ENCODE data around the gene ERBB4.
"Not testable (repeated sequence)": the region's sequence is repeated elsewhere in the genome, so short reads cannot be mapped to it uniquely, and the experiment has no call there.

Gene ERBB4

DNA sequence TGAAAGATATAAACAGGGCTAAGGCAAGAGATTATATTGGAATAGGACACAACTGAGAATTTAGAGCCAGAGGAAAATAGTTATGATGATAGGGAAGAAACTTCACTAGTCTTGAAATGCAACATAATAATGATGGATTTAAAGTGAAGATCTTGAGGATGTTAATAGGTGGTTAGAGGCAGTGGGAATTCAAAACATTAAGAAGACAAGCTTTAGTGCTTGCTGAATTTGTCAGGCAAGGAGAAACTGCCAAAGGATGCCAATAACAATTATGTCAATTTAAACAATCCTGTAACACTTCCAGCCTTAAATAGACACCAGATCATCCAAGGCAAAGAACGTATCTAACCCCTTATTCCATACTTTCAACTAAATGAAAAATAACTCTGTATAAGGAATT is 330.1 kb downstream of the ERBB4 start:
- no peak for ATAC-seq
- DNase-seq (ENCODE audit: low spot score in 2 of 2): no peak
- no peaks in the 10 kb centered on the region for H3K4me1 Mint-ChIP-seq
- no peaks in the 10 kb centered on the region for H3K36me3 Mint-ChIP-seq
- H3K9me3 Mint-ChIP-seq: peaks cover 7% of the 10 kb centered on the region
- no peak overlapping the region for H3K4me3 Mint-ChIP-seq
- H3K27ac Mint-ChIP-seq: no peak overlapping the region

DNA sequence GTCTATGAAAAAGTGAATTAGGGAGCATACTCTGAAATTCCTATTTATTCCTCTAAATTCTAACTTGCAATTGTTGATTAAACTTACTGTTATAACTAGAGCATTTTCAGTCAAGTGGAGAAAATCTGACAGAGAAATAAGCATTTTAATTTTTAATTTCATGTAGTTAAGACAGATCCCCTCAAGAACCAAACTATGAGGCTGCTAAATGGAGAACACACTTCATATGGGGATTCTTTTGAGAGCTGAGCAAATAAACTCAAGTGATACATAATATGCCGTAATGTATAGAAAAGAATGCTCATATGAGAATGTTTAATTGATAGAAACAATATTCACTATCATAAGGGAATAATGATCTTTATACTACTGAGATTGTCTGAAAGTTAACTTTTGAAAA is 340.8 kb downstream of the ERBB4 start:
- Mint-ChIP-seq H3K36me3 (no peaks in the 10 kb centered on the region), H3K9me3 (peaks cover 4% of the 10 kb centered on the region), H3K4me1 (no peaks in the 10 kb centered on the region), H3K27ac (no peak overlapping the region), H3K4me3 (no peak overlapping the region)
- ATAC-seq (no peak), DNase-seq (ENCODE audit: low spot score in 2 of 2) (no peak)

DNA sequence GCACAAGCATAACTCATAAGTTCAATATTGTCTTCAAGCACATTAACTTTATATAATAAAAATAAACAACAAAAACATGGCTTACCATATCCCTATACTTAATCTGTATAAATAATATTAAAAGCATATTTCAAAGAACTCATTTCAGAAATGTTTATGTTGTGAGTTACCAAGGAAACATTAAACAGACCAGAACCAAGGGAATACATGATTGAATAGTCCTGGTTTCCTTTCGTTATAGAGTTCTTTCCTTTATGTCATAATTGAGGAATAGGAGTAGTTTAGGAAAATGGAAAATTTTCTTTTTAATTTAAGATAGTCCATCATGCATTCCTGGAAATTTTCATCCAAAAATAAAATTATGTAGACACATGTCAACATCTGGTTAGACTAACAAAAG is 343.0 kb downstream of the ERBB4 start:
- no peak for DNase-seq (ENCODE audit: low spot score in 2 of 2)
- Mint-ChIP-seq H3K4me3 (no peak overlapping the region), H3K4me1 (no peaks in the 10 kb centered on the region), H3K27ac (no peak overlapping the region), H3K36me3 (no peaks in the 10 kb centered on the region), H3K9me3 (peaks cover 4% of the 10 kb centered on the region)
- ATAC-seq: no peak

DNA sequence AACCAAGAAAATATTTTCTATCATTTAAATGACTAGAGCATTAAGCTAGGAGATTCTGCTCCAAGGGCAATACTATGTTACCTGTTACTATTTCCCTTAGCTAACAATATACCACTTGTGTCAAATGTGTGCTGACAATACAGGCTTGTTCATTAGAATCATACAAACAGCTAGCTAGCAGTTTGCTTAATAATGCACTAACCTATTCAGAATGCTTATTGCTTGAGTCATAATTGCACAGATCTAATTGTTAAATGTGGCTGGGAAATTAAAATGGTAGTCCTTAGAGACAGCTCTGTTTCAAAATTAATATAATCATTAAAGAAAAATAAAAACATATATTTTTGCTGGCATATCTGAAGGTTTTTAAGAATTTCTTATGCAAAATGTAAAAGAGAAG is 344.2 kb downstream of the ERBB4 start:
- H3K9me3 Mint-ChIP-seq: peaks cover 4% of the 10 kb centered on the region
- ATAC-seq (no peak), DNase-seq (ENCODE audit: low spot score in 2 of 2) (no peak)
- H3K36me3 Mint-ChIP-seq: no peaks in the 10 kb centered on the region
- H3K27ac Mint-ChIP-seq: no peak overlapping the region
- no peaks in the 10 kb centered on the region for H3K4me1 Mint-ChIP-seq
- no peak overlapping the region for H3K4me3 Mint-ChIP-seq

DNA sequence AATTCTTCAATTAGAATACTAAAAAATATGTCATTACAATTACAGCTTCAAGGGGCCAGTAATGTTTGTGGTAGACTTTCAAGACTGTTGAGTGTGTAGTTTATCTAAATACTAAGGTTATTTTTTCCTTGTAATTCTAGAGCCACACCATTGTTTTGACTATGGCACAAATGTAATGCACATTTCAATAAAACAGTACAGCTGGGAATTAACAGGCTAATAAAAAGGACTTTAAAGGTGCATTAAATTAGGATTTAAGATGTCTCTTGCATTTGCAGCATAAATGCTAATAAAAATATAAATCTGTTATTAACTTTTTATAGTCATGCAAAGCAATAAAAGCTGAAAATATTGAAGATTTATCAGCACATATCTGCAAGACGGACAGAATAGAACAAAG is 344.8 kb downstream of the ERBB4 start:
- ATAC-seq (no peak), DNase-seq (ENCODE audit: low spot score in 2 of 2) (no peak)
- Mint-ChIP-seq H3K4me3 (no peak overlapping the region), H3K36me3 (no peaks in the 10 kb centered on the region), H3K9me3 (peaks cover 7% of the 10 kb centered on the region), H3K4me1 (no peaks in the 10 kb centered on the region), H3K27ac (no peak overlapping the region)

DNA sequence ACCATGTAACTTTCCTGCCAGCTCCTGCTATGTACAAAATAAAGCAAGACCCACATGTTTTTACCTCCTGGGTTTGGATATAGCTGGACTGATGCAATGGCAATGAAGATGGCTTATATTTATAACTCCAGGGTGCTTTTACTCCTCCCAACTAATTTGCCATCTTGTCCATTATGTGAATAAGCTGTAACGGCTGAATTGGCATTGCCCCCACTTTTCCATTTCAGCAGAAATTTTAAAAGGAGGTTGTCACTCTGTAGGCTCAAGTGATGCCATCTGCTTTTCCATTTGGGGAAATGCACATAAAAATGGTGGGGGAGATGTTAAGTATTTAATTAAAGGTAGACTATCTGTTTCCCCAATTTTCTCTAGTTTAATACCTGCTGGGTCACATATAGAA is 345.5 kb downstream of the ERBB4 start:
- no peak overlapping the region for H3K4me3 Mint-ChIP-seq
- H3K27ac Mint-ChIP-seq: no peak overlapping the region
- no peaks in the 10 kb centered on the region for H3K4me1 Mint-ChIP-seq
- ATAC-seq (no peak), DNase-seq (ENCODE audit: low spot score in 2 of 2) (no peak)
- no peaks in the 10 kb centered on the region for H3K36me3 Mint-ChIP-seq
- peaks cover 14% of the 10 kb centered on the region for H3K9me3 Mint-ChIP-seq

DNA sequence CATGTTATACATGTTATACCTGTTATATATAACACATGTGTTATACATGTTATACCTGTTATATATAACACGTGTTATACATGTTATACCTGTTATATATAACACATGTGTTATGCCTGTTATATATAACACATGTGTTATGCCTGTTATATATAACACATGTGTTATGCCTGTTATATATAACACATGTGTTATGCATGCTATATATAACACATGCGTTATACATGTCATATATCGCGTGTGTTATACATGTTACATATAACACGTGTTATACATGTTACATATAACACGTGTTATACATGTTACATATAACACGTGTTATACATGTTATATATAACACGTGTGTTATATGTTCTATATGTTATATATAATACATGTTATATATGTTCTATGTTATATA is 347.2 kb downstream of the ERBB4 start:
- peaks cover 15% of the 10 kb centered on the region for H3K9me3 Mint-ChIP-seq
- not testable (repeated sequence) for H3K36me3 Mint-ChIP-seq; DNase-seq (ENCODE audit: low spot score in 2 of 2); H3K4me1 Mint-ChIP-seq; H3K27ac Mint-ChIP-seq; H3K4me3 Mint-ChIP-seq; ATAC-seq

DNA sequence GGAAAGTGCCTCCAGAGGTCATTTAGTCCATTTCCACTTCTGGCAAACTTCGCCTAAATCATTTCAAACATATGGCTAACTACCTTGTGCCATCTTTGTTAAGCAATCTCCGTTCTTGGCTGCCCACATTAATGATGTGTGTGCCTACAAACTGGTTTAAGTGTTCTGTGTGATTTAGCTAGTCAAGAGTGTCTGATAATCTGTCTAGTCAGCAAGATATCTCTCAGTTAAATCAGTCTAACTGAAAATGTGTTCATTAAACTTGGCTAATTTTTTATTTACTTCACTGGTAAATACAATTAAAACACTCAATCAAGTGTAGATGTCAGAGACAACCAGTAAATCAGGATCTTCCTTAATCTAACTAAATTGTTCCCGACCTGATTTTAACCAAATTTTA is 352.4 kb downstream of the ERBB4 start:
- no peak overlapping the region for H3K27ac Mint-ChIP-seq
- H3K9me3 Mint-ChIP-seq: peaks cover 12% of the 10 kb centered on the region
- ATAC-seq (no peak), DNase-seq (ENCODE audit: low spot score in 2 of 2) (no peak)
- no peak overlapping the region for H3K4me3 Mint-ChIP-seq
- H3K4me1 Mint-ChIP-seq: no peaks in the 10 kb centered on the region
- no peaks in the 10 kb centered on the region for H3K36me3 Mint-ChIP-seq

DNA sequence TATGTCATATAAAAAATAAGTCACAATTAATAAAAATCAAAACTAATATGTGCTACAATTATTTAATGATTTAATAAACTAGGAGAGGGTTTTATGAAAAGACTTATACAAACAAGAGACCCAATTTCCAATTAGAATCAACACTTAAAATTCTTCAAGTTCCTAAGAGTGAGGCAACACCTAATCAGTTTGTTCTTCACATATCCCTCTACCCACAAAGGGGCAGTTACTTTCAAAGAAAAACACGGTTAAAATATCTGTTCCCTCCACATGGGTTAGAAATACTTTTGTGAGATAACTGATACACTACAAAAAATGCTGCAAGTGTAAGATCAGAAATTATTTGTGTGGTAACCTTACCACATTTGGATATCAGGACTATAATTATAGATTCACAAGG is 357.0 kb downstream of the ERBB4 start:
- no peak overlapping the region for H3K4me3 Mint-ChIP-seq
- H3K27ac Mint-ChIP-seq: no peak overlapping the region
- H3K9me3 Mint-ChIP-seq: peaks cover 10% of the 10 kb centered on the region
- no peaks in the 10 kb centered on the region for H3K36me3 Mint-ChIP-seq
- ATAC-seq: no peak
- no peaks in the 10 kb centered on the region for H3K4me1 Mint-ChIP-seq
- no peak for DNase-seq (ENCODE audit: low spot score in 2 of 2)

DNA sequence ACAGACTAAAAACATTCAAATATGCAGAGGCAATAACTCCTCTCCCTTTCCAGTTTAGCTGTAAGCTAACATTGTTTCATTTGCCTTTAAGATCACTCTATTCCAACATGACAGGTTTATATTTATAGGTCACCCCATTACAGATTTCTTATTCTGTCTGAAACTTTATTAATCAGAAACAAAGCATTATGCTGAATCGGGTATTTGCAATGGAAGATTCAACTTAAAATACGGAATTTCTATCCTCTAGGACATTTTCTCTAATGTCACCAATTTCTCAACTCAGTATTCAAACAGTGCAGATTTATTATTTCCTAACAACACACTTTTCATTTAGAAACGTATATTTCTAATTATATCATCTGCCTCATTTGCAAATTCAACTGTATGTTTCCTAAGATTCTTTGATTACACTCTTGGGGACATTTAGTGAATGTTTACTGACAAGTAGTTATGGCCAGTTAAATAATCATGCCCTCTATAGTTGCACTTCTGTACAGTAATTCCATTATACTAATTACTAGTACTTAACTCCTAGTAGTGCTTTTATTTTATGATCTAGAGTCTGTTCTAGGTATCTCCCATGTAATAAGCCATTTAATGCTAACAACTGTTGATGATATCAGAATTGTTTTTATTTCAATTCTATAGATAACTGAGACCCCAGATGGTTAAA is 358.1 kb downstream of the ERBB4 start:
- no peak overlapping the region for H3K4me3 Mint-ChIP-seq
- DNase-seq (ENCODE audit: low spot score in 2 of 2) (no peak), ATAC-seq (no peak)
- H3K36me3 Mint-ChIP-seq: no peaks in the 10 kb centered on the region
- peaks cover 10% of the 10 kb centered on the region for H3K9me3 Mint-ChIP-seq
- no peaks in the 10 kb centered on the region for H3K4me1 Mint-ChIP-seq
- no peak overlapping the region for H3K27ac Mint-ChIP-seq

DNA sequence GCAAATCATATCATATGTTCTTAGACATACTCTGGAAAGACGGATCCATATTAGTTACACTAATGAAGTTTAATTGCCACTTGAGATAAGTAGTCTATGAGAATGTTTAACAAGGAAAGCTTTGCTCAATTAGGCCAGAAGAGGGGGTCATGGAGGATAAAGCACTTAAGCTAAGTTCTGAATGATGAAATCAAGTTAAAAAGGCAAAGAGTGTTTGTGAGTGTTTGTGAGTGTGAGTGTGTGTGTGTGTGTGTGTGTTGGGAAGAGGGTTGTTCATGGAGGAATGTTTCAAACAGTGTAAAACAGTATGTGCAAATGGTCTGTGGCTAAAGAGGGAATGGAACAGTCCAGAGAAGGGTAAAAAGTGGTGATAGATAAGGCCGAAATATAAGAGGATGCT is 360.9 kb downstream of the ERBB4 start:
- Mint-ChIP-seq H3K36me3 (no peaks in the 10 kb centered on the region), H3K9me3 (peaks cover 10% of the 10 kb centered on the region), H3K4me3 (no peak overlapping the region), H3K27ac (no peak overlapping the region), H3K4me1 (no peaks in the 10 kb centered on the region)
- no peak for DNase-seq (ENCODE audit: low spot score in 2 of 2)
- no peak for ATAC-seq

DNA sequence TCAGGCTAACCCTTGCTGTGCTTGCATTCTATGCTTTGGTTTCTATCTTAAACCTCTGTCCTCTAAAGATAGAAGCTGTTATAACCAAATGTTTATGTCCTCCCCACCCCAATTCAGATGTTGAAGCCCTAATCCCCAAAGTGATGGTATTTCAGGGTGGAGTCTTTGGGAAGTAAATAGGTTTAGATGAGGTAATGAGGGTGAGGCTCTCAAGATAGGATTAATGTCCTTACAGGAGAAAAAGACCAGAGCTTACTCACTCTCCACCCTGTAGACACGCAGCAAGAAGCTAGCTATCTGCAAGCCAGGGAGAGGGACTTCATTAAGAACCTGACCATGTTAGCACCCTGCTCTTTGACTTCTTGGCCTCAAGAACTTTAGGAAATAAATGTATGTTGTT is 362.5 kb downstream of the ERBB4 start:
- H3K4me3 Mint-ChIP-seq: no peak overlapping the region

DNA sequence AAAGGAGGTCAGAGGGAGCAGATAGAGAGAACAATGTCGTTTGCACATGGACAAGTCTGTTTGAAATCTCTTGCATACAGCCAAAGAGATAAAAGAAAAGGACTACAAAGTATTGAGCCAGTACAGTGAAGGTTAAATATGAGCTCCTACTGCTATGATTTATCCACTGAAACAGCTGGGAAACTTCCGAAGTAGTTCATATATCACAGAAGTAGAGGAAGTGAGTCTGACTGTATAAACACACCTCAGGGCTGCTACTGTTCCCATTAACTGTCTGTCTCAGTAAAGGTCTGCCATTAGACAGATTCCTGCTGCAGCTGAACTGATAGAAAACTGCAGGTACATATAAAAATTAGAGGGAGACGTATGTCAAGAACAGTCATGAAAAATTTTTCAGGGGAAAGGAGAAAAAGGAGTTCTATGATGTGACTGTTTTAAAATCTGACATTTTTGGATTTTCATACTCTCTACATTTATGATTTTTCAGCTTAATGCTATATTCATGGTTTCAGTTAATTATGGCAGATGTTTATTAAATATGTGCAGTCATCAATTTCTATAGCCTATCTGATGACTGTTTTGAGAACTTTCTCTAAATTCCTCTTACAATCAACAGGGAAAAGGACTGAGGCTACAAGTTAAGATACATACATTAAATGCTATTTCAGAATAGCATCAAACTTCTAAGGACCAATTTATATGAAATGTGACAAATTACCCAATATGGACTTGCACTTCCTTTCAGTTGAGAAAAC is 364.7 kb downstream of the ERBB4 start:
- Mint-ChIP-seq H3K27ac (no peak overlapping the region), H3K9me3 (peaks cover 14% of the 10 kb centered on the region), H3K4me1 (no peaks in the 10 kb centered on the region), H3K36me3 (no peaks in the 10 kb centered on the region), H3K4me3 (no peak overlapping the region)
- DNase-seq (ENCODE audit: low spot score in 2 of 2): no peak
- no peak for ATAC-seq

More for the DNA sequence above, 362.5 kb downstream of the ERBB4 start:
- Mint-ChIP-seq H3K9me3 (peaks cover 17% of the 10 kb centered on the region), H3K27ac (no peak overlapping the region), H3K4me1 (no peaks in the 10 kb centered on the region), H3K36me3 (no peaks in the 10 kb centered on the region)
- DNase-seq (ENCODE audit: low spot score in 2 of 2): no peak
- ATAC-seq: no peak

DNA sequence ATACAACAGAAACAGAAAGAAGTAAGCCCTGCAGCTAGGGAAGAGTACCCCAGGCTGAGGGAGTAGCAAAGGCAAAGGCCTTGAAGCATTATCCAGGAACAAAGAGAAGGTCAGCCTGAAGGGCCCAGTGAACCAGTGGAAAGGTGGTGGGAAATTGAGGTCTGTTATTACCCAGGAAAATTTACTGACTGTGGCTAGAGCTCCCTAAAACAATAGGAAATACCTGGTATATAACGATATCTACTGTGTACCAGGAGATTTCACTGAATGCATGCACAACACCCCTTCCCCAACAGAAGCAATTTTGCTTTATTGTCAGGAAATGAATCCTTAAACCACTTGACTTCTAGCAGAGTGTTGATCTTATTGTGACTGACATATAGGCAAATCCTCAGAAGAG is 365.3 kb downstream of the ERBB4 start:
- peaks cover 15% of the 10 kb centered on the region for H3K9me3 Mint-ChIP-seq
- no peak overlapping the region for H3K4me3 Mint-ChIP-seq
- no peak overlapping the region for H3K27ac Mint-ChIP-seq
- ATAC-seq (no peak), DNase-seq (ENCODE audit: low spot score in 2 of 2) (no peak)
- no peaks in the 10 kb centered on the region for H3K4me1 Mint-ChIP-seq
- H3K36me3 Mint-ChIP-seq: no peaks in the 10 kb centered on the region

DNA sequence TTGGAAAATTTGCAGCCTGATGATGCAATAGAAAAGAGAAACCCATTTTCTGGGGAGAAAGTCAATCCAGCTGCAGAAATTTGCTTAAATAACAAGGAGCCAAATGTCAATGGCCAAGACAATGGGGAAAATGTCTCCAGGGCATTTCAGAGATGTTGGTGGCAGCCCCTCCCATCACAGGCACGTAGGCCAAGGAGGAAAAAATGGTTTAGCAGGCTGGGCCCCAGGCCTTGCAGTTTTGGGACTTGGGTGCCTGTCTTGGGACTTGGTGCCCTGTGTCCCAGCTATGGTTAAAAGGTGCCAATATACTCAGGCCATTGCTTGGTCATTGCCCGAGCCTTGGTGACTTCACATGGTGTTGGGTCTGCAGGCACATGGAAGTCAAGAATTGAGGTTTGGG is 368.2 kb downstream of the ERBB4 start:
- DNase-seq (ENCODE audit: low spot score in 2 of 2): no peak
- Mint-ChIP-seq H3K4me3 (no peak overlapping the region), H3K4me1 (no peaks in the 10 kb centered on the region), H3K27ac (no peak overlapping the region), H3K36me3 (no peaks in the 10 kb centered on the region), H3K9me3 (peaks cover 9% of the 10 kb centered on the region)
- ATAC-seq: no peak

DNA sequence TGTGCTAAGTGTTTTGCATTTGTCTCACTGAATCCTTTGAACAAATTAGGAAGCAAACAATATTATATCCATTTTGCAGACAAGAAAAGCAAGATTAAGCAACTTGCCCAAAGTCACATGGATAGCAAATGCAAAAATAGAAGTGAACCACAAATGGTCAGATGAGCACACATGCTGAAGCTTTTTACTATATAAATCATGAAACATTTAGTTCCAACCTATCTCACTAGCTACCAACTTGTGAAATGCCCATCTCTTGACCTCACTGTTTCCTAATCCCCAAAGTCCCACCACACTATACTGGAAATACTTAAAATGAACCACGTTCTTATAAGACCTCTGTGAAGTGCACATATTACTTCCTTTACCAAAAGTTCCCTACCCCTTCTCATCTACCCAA is 380.5 kb downstream of the ERBB4 start:
- no peak overlapping the region for H3K27ac Mint-ChIP-seq
- H3K36me3 Mint-ChIP-seq: no peaks in the 10 kb centered on the region
- DNase-seq (ENCODE audit: low spot score in 2 of 2): no peak
- no peak overlapping the region for H3K4me3 Mint-ChIP-seq
- no peaks in the 10 kb centered on the region for H3K4me1 Mint-ChIP-seq
- ATAC-seq: no peak
- peaks cover 10% of the 10 kb centered on the region for H3K9me3 Mint-ChIP-seq
